ENCODE results near the gene AKNA.
A peak's percentile ranks its signal among the peaks of the same experiment; 100 is the strongest.

AKNA gene

DNA sequence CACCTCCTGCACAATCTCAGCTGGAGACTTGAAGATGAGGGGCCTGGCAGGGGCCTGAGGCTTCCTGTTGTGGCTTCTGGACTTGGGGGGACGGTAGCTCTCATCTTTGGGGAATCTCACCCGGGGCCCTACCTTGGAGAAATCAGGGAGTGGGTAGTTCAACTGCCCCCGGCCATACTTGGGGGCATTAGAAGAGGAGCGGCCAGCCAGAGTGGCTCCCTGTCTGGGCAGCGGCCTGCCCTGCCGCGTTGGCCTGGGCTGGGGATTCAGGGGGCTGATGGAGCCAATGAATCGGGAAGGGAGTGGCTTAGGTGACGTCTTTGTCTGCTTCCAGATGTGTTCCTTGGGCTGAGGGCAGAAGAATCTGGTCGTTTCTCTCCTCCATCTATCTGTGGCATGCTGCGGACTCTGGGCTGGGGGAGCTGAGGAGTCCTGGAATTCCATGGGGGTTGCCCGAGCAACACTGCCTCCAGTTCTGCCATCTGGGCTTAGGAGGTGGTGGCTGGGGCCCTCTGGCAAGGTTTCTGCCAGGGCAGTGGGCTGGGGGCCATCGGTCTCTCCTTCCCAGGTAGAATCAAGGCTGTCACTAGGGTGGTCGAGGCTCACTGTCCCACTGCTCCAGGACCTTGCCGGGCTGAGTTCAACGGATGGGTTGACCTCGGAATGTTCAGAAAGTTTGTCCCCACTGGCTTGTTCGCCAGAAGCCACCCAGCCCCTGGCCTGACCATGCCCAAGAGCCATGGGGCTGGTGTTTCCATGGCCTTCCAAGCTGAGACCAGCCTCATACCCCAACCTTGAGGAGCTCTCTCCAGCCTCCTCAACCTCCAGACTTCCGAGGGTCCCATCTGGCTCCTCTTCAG is 11.0 kb downstream of the AKNA start:
- peaks cover 33% of the 10 kb centered on the region for H3K4me1 Mint-ChIP-seq
- no peaks in the 10 kb centered on the region for H3K9me3 Mint-ChIP-seq
- H3K4me3 Mint-ChIP-seq = no peak overlapping the region
- no peak for DNase-seq
- H3K27me3 Mint-ChIP-seq (ENCODE audit: low read depth, poor library complexity) = no peaks in the 10 kb centered on the region
- TF ChIP-seq CTCF (IDR thresholded peaks at IDR 0.05) = no peak
- H3K27ac Mint-ChIP-seq = no peak overlapping the region
- H3K36me3 Mint-ChIP-seq (ENCODE audit: low read depth) = peaks cover 21% of the 10 kb centered on the region

GRCh38 chr9:114375386-114376175 is 12.2 kb downstream of the AKNA start:
- H3K4me3 Mint-ChIP-seq = no peak overlapping the region
- H3K4me1 Mint-ChIP-seq = peaks cover 43% of the 10 kb centered on the region
- H3K36me3 Mint-ChIP-seq (ENCODE audit: low read depth) = peaks cover 21% of the 10 kb centered on the region
- TF ChIP-seq CTCF (IDR thresholded peaks at IDR 0.05) = no peak
- DNase-seq = no peak
- no peaks in the 10 kb centered on the region for H3K9me3 Mint-ChIP-seq
- no peaks in the 10 kb centered on the region for H3K27me3 Mint-ChIP-seq (ENCODE audit: low read depth, poor library complexity)
- H3K27ac Mint-ChIP-seq = no peak overlapping the region

DNA sequence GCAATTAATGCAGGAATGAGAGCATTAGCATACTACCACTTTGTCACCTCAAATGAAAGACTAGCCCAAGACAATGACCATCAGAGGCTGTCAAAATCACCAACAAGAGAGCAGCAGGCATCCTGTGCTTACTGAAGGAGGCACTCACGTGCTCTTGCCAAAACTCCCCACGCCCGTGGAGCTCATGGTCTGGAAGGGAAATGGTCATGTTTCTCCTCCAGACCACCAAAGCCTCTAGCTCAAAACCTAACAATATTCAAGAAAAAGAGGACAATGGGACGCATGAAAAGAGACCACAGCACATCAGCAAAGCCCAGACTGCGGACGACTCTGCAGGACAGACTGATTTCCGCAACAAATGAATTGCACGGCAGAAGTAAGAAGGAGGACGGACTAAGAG is 12.8 kb downstream of the AKNA start:
- Mint-ChIP-seq H3K9me3 (no peaks in the 10 kb centered on the region), H3K4me1 (peaks cover 43% of the 10 kb centered on the region), H3K27me3 (ENCODE audit: low read depth, poor library complexity) (no peaks in the 10 kb centered on the region), H3K4me3 (no peak overlapping the region), H3K27ac (no peak overlapping the region), H3K36me3 (ENCODE audit: low read depth) (peaks cover 17% of the 10 kb centered on the region)
- DNase-seq = no peak
- no peak for TF ChIP-seq CTCF (IDR thresholded peaks at IDR 0.05)

DNA sequence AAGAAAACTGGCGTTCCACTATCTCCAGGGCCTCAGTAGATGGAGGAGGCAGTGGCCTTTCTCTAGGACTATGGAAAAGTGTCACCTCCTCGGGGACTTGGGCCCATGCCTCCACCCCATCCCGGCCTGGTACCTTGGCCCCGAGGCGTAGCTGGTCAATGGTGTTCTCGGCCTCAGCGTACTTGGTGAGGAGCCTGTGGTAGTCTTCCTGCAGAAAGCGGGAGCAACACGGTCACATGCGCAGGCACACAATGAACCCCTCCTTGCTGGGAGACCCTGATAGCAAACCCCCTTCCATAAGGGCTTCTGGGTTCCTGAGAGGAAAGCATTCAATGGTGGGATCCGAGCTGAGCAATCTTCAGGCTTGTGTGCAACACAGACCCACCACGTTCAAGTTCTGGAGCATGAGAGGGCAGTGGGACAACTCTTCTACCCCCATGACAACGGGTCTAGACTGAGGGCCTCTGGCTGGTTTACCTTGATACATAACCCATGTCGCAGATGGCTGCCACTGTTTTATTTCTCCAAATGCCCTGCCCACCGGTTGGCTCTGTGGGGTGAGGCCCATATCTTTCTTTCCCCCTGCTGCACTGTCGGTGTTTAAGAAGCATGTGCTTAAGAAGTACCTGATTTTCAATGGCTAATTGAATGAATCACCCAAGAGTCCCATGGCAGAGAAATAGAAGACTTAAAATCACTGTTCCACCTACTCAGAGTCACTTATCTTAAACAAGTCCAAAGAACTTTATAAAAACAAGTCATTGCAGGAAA is 13.6 kb downstream of the AKNA start:
- no peaks in the 10 kb centered on the region for H3K9me3 Mint-ChIP-seq
- no peak overlapping the region for H3K27ac Mint-ChIP-seq
- H3K36me3 Mint-ChIP-seq (ENCODE audit: low read depth) = peaks cover 20% of the 10 kb centered on the region
- DNase-seq = no peak
- H3K4me3 Mint-ChIP-seq = no peak overlapping the region
- TF ChIP-seq CTCF (IDR thresholded peaks at IDR 0.05) = no peak
- no peaks in the 10 kb centered on the region for H3K27me3 Mint-ChIP-seq (ENCODE audit: low read depth, poor library complexity)
- H3K4me1 Mint-ChIP-seq = peaks cover 48% of the 10 kb centered on the region

GRCh38 chr9:114372921-114373448 is 14.8 kb downstream of the AKNA start:
- no peaks in the 10 kb centered on the region for H3K9me3 Mint-ChIP-seq
- H3K27me3 Mint-ChIP-seq (ENCODE audit: low read depth, poor library complexity) = no peaks in the 10 kb centered on the region
- H3K4me1 Mint-ChIP-seq = peaks cover 45% of the 10 kb centered on the region
- H3K27ac Mint-ChIP-seq = peak overlapping the region; percentile 57
- no peak for DNase-seq
- H3K4me3 Mint-ChIP-seq = no peak overlapping the region
- no peak for TF ChIP-seq CTCF (IDR thresholded peaks at IDR 0.05)
- peaks cover 17% of the 10 kb centered on the region for H3K36me3 Mint-ChIP-seq (ENCODE audit: low read depth)

All from nephron progenitor cell (in vitro differentiated cells).